ENCODE measurements around the gene LRFN4. TPM values are rescaled to one million over a fixed set of nuclear protein-coding genes. Genes with fewer than 3 reads are reported as not detected.

The LRFN4 gene
- polyA plus RNA-seq, 1 donor from 2014 or later: 85.0 TPM

- H2AFZ ChIP-seq (ENCODE audit: low read depth, low read length): no peak overlapping the region
- H3K4me3 ChIP-seq (ENCODE audit: low read length): no peak overlapping the region
- H3K4me2 ChIP-seq (ENCODE audit: low read length): no peak overlapping the region
- H3K27me3 ChIP-seq (ENCODE audit: insufficient read depth, low read depth, low read length): no peaks in the 10 kb centered on the region
- TF ChIP-seq TAF1 (IDR thresholded peaks at IDR 0.05; ENCODE audit: low read depth): no peak
- no peak for TF ChIP-seq SMC3 (conservative IDR thresholded peaks at IDR 0.05; ENCODE audit: poor library complexity)
- TF ChIP-seq EP300 (conservative IDR thresholded peaks at IDR 0.05; ENCODE audit: poor library complexity, severe bottlenecking): no peak
- TF ChIP-seq, protein P1, sequence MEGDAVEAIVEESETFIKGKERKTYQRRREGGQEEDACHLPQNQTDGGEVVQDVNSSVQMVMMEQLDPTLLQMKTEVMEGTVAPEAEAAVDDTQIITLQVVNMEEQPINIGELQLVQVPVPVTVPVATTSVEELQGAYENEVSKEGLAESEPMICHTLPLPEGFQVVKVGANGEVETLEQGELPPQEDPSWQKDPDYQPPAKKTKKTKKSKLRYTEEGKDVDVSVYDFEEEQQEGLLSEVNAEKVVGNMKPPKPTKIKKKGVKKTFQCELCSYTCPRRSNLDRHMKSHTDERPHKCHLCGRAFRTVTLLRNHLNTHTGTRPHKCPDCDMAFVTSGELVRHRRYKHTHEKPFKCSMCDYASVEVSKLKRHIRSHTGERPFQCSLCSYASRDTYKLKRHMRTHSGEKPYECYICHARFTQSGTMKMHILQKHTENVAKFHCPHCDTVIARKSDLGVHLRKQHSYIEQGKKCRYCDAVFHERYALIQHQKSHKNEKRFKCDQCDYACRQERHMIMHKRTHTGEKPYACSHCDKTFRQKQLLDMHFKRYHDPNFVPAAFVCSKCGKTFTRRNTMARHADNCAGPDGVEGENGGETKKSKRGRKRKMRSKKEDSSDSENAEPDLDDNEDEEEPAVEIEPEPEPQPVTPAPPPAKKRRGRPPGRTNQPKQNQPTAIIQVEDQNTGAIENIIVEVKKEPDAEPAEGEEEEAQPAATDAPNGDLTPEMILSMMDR (IDR thresholded peaks at IDR 0.05; ENCODE audit: poor library complexity, severe bottlenecking): no peak
- TF ChIP-seq EZH2 (IDR thresholded peaks at IDR 0.05; ENCODE audit: borderline replicate concordance, insufficient read depth, low read length, poor library complexity, severe bottlenecking): no peak
- no peak for TF ChIP-seq MXI1 (conservative IDR thresholded peaks at IDR 0.05; ENCODE audit: poor library complexity, severe bottlenecking)
- no peak for TF ChIP-seq RAD21 (conservative IDR thresholded peaks at IDR 0.05)
- TF ChIP-seq POLR2AphosphoS5 (IDR thresholded peaks at IDR 0.05): no peak
- TF ChIP-seq, protein P2, sequence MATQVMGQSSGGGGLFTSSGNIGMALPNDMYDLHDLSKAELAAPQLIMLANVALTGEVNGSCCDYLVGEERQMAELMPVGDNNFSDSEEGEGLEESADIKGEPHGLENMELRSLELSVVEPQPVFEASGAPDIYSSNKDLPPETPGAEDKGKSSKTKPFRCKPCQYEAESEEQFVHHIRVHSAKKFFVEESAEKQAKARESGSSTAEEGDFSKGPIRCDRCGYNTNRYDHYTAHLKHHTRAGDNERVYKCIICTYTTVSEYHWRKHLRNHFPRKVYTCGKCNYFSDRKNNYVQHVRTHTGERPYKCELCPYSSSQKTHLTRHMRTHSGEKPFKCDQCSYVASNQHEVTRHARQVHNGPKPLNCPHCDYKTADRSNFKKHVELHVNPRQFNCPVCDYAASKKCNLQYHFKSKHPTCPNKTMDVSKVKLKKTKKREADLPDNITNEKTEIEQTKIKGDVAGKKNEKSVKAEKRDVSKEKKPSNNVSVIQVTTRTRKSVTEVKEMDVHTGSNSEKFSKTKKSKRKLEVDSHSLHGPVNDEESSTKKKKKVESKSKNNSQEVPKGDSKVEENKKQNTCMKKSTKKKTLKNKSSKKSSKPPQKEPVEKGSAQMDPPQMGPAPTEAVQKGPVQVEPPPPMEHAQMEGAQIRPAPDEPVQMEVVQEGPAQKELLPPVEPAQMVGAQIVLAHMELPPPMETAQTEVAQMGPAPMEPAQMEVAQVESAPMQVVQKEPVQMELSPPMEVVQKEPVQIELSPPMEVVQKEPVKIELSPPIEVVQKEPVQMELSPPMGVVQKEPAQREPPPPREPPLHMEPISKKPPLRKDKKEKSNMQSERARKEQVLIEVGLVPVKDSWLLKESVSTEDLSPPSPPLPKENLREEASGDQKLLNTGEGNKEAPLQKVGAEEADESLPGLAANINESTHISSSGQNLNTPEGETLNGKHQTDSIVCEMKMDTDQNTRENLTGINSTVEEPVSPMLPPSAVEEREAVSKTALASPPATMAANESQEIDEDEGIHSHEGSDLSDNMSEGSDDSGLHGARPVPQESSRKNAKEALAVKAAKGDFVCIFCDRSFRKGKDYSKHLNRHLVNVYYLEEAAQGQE (IDR thresholded peaks at IDR 0.05; ENCODE audit: borderline replicate concordance): no peak
- no peaks in the 10 kb centered on the region for H3F3A ChIP-seq (ENCODE audit: insufficient read depth, low read length, poor library complexity, severe bottlenecking)
- H3K9me2 ChIP-seq (ENCODE audit: insufficient read depth, low read length): no peaks in the 10 kb centered on the region
- no peaks in the 10 kb centered on the region for H3K79me2 ChIP-seq (replicated peaks; ENCODE audit: insufficient read depth, low read length)
- no peak overlapping the region for H3K27ac ChIP-seq (ENCODE audit: low read length)
- no peaks in the 10 kb centered on the region for H4K20me1 ChIP-seq (ENCODE audit: insufficient read depth)
- no peaks in the 10 kb centered on the region for H3K9me3 ChIP-seq (ENCODE audit: low read length)
- H3K36me3 ChIP-seq (ENCODE audit: insufficient read depth, low read length): no peaks in the 10 kb centered on the region
- H3K9ac ChIP-seq (ENCODE audit: low read length): no peak overlapping the region
Observed at GRCh38 chr11:66875378-66875777, 18.5 kb downstream of the LRFN4 start.

DNA sequence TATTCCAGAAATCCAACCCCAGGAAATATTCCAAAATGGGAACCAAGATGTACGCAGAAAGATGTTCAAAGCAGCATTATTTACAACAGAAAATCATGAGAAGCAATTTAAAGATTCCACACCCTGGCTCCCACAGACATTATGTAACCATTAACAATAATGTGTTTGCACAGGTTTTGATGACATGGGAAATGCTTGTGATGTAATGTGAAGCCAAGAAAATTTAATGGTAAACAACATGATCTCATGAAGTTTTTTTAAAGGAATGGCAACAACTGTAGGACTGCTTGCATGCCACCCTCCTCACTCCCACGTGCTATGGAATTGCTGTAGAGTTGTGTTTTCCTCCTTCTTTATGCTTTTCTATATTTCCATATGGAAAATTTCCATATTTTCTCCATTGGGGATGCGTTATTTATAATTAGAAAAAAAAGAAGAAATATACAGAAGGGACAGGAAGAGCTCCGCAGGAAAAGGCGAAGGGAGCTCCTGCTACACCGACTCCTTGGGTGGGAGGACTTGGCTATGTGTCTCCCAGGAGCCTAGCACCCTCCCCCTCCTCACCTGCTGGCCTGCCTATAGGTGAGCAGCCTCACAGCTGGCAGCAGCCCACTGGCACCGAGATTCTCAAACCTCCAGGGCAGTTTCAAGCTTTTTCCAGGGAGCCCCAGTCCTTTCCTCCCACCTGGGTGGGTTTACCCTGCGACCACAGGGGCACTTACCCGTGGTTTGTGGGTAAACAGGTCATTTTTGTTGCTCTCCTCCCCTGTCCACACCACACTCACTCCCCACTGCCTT is 20.9 kb downstream of the LRFN4 start:
- Histone ChIP-seq H3K4me2 (ENCODE audit: low read length) (no peak overlapping the region), H3K27ac (ENCODE audit: low read length) (no peak overlapping the region), H4K20me1 (ENCODE audit: insufficient read depth) (no peaks in the 10 kb centered on the region), H2AFZ (ENCODE audit: low read depth, low read length) (no peak overlapping the region), H3K9me3 (ENCODE audit: low read length) (no peaks in the 10 kb centered on the region), H3K36me3 (ENCODE audit: insufficient read depth, low read length) (no peaks in the 10 kb centered on the region), H3K79me2 (replicated peaks; ENCODE audit: insufficient read depth, low read length) (no peaks in the 10 kb centered on the region), H3K4me3 (ENCODE audit: low read length) (no peak overlapping the region), H3K9ac (ENCODE audit: low read length) (no peak overlapping the region), H3K9me2 (ENCODE audit: insufficient read depth, low read length) (no peaks in the 10 kb centered on the region), H3K27me3 (ENCODE audit: insufficient read depth, low read depth, low read length) (no peaks in the 10 kb centered on the region), H3F3A (ENCODE audit: insufficient read depth, low read length, poor library complexity, severe bottlenecking) (no peaks in the 10 kb centered on the region)
- TF ChIP-seq EP300 (conservative IDR thresholded peaks at IDR 0.05; ENCODE audit: poor library complexity, severe bottlenecking): no peak
- TF ChIP-seq, protein P1 (IDR thresholded peaks at IDR 0.05; ENCODE audit: poor library complexity, severe bottlenecking): no peak
- TF ChIP-seq RAD21 (conservative IDR thresholded peaks at IDR 0.05): no peak
- TF ChIP-seq, protein P2 (IDR thresholded peaks at IDR 0.05; ENCODE audit: borderline replicate concordance): no peak
- TF ChIP-seq TAF1 (IDR thresholded peaks at IDR 0.05; ENCODE audit: low read depth): no peak
- no peak for TF ChIP-seq POLR2AphosphoS5 (IDR thresholded peaks at IDR 0.05)
- no peak for TF ChIP-seq MXI1 (conservative IDR thresholded peaks at IDR 0.05; ENCODE audit: poor library complexity, severe bottlenecking)
- TF ChIP-seq SMC3 (conservative IDR thresholded peaks at IDR 0.05; ENCODE audit: poor library complexity): no peak
- TF ChIP-seq EZH2 (IDR thresholded peaks at IDR 0.05; ENCODE audit: borderline replicate concordance, insufficient read depth, low read length, poor library complexity, severe bottlenecking): no peak

All from neural cell (in vitro differentiated cells).